ENCODE data around the gene ABCC1. TPM values are rescaled to one million over a fixed set of nuclear protein-coding genes. Genes with fewer than 3 reads are reported as not detected.

Gene ABCC1
- polyA plus RNA-seq, 3 donors, result 1.4 to 23.6 (median 3.0) TPM

- intact Hi-C loops (cut with micrococcal nuclease), result no loop called here
- Histone ChIP-seq H3K4me3 (replicated peaks in 1 of 3; ENCODE audit: low read depth in 2 of 3, low read length in 3 of 3) (no peak overlapping the region), H2AFZ (ENCODE audit: insufficient read depth, low read depth, low read length, poor library complexity, severe bottlenecking) (no peak overlapping the region), H3K4me2 (replicated peaks; ENCODE audit: extremely low read depth, low read length, poor library complexity, severe bottlenecking) (no peak overlapping the region), H3K79me2 (ENCODE audit: insufficient read depth, low read length) (no peaks in the 10 kb centered on the region), H3K4me1 (ENCODE audit: control insufficient read depth in 1 of 2, insufficient read depth in 2 of 2, low read length in 2 of 2) (no peaks in the 10 kb centered on the region), H3K9ac (ENCODE audit: insufficient read depth, low read length, poor library complexity, severe bottlenecking) (no peak overlapping the region), H3K36me3 (replicated peaks in 1 of 2; ENCODE audit: control insufficient read depth in 1 of 2, insufficient read depth in 2 of 2, low read length in 2 of 2) (no peaks in the 10 kb centered on the region), H3K27ac (ENCODE audit: low read depth in 1 of 2, low read length in 2 of 2) (no peak overlapping the region), H3K9me3 (replicated peaks in 1 of 2; ENCODE audit: control insufficient read depth in 1 of 2, insufficient read depth in 1 of 2, low read length in 2 of 2) (peaks cover 0 to 8% of the 10 kb centered on the region in 2 donors), H4K20me1 (ENCODE audit: insufficient read depth, low read length) (no peaks in the 10 kb centered on the region), H3K27me3 (ENCODE audit: control insufficient read depth in 2 of 2, insufficient read depth in 2 of 2, low read length in 2 of 2) (no peaks in the 10 kb centered on the region)
- Mint-ChIP-seq H3K4me3 (no peak overlapping the region), H3K27ac (no peak overlapping the region), H3K4me1 (no peaks in the 10 kb centered on the region), H3K9me3 (peaks cover 0 to 10% (median 7%) of the 10 kb centered on the region in 7 donors), H3K27me3 (ENCODE audit: low read depth in 3 of 3) (peaks cover 2% of the 10 kb centered on the region in 3 donors), H3K36me3 (no peaks in the 10 kb centered on the region)
- TF ChIP-seq, protein P1, sequence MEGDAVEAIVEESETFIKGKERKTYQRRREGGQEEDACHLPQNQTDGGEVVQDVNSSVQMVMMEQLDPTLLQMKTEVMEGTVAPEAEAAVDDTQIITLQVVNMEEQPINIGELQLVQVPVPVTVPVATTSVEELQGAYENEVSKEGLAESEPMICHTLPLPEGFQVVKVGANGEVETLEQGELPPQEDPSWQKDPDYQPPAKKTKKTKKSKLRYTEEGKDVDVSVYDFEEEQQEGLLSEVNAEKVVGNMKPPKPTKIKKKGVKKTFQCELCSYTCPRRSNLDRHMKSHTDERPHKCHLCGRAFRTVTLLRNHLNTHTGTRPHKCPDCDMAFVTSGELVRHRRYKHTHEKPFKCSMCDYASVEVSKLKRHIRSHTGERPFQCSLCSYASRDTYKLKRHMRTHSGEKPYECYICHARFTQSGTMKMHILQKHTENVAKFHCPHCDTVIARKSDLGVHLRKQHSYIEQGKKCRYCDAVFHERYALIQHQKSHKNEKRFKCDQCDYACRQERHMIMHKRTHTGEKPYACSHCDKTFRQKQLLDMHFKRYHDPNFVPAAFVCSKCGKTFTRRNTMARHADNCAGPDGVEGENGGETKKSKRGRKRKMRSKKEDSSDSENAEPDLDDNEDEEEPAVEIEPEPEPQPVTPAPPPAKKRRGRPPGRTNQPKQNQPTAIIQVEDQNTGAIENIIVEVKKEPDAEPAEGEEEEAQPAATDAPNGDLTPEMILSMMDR (IDR thresholded peaks at IDR 0.05), result no peak
- no peak for DNase-seq
- WGBS (ENCODE audit: insufficient coverage), result 100% methylated on average over 1 of the region's 2 CpGs
These were observed 43.0 kb upstream of the ABCC1 start for GRCh38 chr16:15906439-15906838.

- DNase-seq, result peak; percentile 5 to 43 (median 9)
- no peak overlapping the region for H3K4me3 Mint-ChIP-seq
- H2AFZ ChIP-seq (ENCODE audit: insufficient read depth, low read depth, low read length, poor library complexity, severe bottlenecking), result no peak overlapping the region
- 93% methylated on average over 4 of the region's 7 CpGs for whole genome bisulfite sequencing (ENCODE audit: insufficient coverage)
- no peak overlapping the region for H3K9ac ChIP-seq (ENCODE audit: insufficient read depth, low read length, poor library complexity, severe bottlenecking)
- H3K27me3 ChIP-seq (ENCODE audit: control insufficient read depth in 2 of 2, insufficient read depth in 2 of 2, low read length in 2 of 2), result no peaks in the 10 kb centered on the region
- peaks cover 2% of the 10 kb centered on the region in 3 donors for H3K27me3 Mint-ChIP-seq (ENCODE audit: low read depth in 3 of 3)
- peaks cover 0 to 8% of the 10 kb centered on the region in 2 donors for H3K9me3 ChIP-seq (replicated peaks in 1 of 2; ENCODE audit: control insufficient read depth in 1 of 2, insufficient read depth in 1 of 2, low read length in 2 of 2)
- H3K4me1 ChIP-seq (ENCODE audit: control insufficient read depth in 1 of 2, insufficient read depth in 2 of 2, low read length in 2 of 2), result peaks cover 0 to 3% of the 10 kb centered on the region in 2 donors
- no peaks in the 10 kb centered on the region for H4K20me1 ChIP-seq (ENCODE audit: insufficient read depth, low read length)
- no peak overlapping the region for H3K27ac Mint-ChIP-seq
- TF ChIP-seq, protein P1 (IDR thresholded peaks at IDR 0.05), result no peak
- H3K36me3 ChIP-seq (replicated peaks in 1 of 2; ENCODE audit: control insufficient read depth in 1 of 2, insufficient read depth in 2 of 2, low read length in 2 of 2), result no peaks in the 10 kb centered on the region
- peaks cover 0 to 10% (median 7%) of the 10 kb centered on the region in 7 donors for H3K9me3 Mint-ChIP-seq
- no peak overlapping the region for H3K4me3 ChIP-seq (replicated peaks in 1 of 3; ENCODE audit: low read depth in 2 of 3, low read length in 3 of 3)
- H3K36me3 Mint-ChIP-seq, result no peaks in the 10 kb centered on the region
- H3K79me2 ChIP-seq (ENCODE audit: insufficient read depth, low read length), result no peaks in the 10 kb centered on the region
- no peak overlapping the region for H3K4me2 ChIP-seq (replicated peaks; ENCODE audit: extremely low read depth, low read length, poor library complexity, severe bottlenecking)
- intact Hi-C loops (cut with micrococcal nuclease), result no loop called here
- H3K27ac ChIP-seq (ENCODE audit: low read depth in 1 of 2, low read length in 2 of 2), result no peak overlapping the region
- H3K4me1 Mint-ChIP-seq, result peaks cover 5% of the 10 kb centered on the region
These were observed 41.4 kb upstream of the ABCC1 start for GRCh38 chr16:15907863-15908478.
